HG03460 (cell line): ENCODE measurements around the gene GBP3.
"Not testable (repeated sequence)": the region's sequence is repeated elsewhere in the genome, so short reads cannot be mapped to it uniquely, and the experiment has no call there.

Experiments used
- ATAC-seq: cut with Tn5 transposase; IDR thresholded peaks from one replicate; pipeline ENCODE4 v1.9.1; 2021; ENCODE audit not compliant: unreplicated experiment

GBP3 gene

DNA sequence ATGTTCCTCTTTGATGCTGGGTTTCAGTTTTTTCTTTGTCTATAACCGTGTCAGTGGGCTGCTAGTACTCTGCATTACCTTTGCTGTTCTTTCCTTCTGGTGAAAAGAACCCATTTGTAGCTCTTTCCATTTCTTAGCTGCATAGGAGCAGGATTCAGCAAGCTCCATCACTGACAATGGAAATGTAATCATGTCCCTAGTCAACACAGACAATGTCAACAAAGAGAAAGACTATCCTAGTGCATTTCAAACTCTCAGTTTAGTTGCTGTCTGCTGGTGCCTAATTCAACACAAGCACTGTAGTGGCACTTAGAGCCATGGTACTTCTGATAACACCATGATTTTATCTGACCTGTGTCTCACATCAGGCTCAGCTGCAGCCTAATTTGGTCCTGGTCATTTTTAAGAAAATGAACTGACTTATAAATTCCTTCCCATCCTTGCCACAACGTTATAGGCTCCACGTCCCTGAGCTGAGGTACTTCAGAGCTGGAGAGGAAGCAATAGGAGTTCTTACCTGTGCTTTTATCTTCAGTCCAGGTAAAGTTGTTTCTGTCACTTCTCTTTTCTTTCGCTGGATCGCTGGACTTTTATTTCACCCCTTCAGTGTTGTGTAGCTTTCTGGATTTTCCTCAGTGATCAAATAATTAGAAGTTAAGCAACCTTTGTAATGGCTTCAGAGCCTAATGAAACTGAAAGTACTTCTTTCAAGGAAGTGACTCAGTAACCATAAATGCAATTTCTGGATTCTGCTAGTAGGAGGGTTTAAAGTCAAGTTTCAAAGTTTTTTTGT is at the start of gene GBP3:
TSS of gene GBP3 (minus strand) at position 700 of the 793 bp plus-strand sequence. CDS start 2,145 bp downstream, outside the sequence.
- ATAC-seq: peak; percentile 87

- ATAC-seq: no peak
Observed at GRCh38 chr1:89070509-89070908, 47.8 kb upstream of the GBP3 start.

- ATAC-seq: no peak
Observed at GRCh38 chr1:89069951-89070350, 47.3 kb upstream of the GBP3 start.

- ATAC-seq: no peak
Observed at GRCh38 chr1:89068291-89068690, 45.6 kb upstream of the GBP3 start.

DNA sequence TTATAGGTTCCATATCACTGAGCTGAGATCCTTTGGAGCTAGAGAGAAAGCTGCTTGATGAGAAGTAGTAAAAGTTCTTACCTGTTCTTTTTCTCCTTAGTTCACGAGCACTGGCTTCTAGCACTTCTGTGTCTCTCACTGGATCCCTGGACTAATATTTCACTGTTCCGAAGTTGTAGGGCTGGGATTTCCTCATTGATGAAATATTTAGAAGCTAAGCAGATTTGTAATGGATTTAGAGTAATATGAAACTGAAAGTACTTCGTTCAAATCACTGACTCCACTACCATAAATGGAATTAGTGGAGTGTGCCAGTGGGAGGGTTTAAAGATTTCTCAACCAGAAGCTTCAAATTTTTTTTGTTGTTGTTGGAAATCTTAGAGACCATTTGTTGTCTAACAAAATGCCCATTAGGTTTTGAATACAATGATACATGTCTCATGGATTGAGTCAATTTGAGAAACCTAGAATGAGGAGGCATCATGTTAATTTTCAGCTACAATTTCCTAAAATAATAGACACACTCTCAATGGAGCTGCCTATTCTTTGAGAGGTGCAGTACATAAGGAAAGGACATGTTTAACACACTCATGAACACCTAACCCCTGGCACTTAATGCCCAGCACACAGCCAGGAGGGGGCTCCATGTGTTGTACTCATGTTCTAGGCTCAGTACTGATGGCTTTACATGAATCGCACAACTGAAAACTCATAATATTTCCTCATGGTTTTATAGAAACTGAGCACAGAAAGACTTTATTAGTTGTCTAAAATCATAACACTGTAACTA is 42.6 kb upstream of the GBP3 start, which contains the start of gene GBP1:
TSS of gene GBP1 (minus strand) at position 130 of the 790 bp plus-strand sequence. CDS start 1,974 bp downstream, outside the sequence.
- ATAC-seq: peak; percentile 64

- ATAC-seq: peak; percentile 51
Observed at GRCh38 chr1:89064632-89065031, 42.0 kb upstream of the GBP3 start.

- ATAC-seq: no peak
Observed at GRCh38 chr1:89063094-89063493, 40.4 kb upstream of the GBP3 start.

DNA sequence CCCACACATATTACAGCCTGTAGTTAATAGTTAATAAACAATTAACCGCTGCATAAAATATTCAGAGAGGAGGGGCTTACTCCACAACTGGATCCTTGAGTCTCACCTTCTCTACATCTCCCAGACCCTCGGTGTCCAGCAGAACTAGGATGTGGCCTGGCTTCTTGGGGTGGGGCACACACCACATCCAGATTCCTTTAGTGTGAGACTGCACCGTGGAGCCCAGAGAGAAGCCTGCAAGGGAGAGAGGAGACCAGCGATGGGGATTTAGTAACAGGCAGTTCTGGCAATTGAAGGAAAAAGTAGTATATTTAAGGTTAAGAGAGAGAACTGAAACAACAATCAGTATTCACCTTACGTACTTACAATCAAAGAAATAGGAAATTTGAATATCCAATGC is 37.4 kb upstream of the GBP3 start:
- no peak for ATAC-seq

- no peak for ATAC-seq
Observed at GRCh38 chr1:89051955-89052312, 29.3 kb upstream of the GBP3 start.

DNA sequence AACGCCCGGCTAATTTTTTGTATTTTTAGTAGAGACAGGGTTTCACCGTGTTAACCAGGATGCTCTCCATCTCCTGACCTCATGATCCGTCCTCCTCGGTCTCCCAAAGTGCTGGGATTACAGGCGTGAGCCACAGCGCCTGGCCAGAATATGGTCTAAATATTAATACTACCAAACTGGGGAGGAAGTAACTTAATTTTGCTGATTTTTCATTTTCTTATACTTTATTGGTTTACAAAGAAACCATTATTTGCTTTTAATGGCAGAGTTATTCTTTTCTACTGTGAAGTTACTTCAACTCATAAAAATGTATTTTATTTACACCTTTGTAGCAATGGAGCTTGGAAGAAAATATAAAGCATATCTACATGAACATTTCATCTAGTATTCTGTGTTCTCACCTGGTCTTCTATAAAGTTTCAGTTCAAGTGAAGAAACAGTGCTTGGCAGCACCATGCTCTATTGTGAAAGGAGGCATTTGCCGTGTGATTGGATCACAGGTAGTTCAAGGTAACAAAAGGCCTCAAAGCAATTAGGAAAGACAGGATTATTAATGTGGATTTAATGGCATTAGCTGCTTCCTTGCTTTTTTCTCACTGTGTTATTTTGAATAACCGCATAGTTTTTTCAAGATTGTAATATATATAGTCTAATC is 28.8 kb upstream of the GBP3 start:
- no peak for ATAC-seq

GRCh38 chr1:89050649-89051033 is 28.0 kb upstream of the GBP3 start:
- ATAC-seq: no peak

DNA sequence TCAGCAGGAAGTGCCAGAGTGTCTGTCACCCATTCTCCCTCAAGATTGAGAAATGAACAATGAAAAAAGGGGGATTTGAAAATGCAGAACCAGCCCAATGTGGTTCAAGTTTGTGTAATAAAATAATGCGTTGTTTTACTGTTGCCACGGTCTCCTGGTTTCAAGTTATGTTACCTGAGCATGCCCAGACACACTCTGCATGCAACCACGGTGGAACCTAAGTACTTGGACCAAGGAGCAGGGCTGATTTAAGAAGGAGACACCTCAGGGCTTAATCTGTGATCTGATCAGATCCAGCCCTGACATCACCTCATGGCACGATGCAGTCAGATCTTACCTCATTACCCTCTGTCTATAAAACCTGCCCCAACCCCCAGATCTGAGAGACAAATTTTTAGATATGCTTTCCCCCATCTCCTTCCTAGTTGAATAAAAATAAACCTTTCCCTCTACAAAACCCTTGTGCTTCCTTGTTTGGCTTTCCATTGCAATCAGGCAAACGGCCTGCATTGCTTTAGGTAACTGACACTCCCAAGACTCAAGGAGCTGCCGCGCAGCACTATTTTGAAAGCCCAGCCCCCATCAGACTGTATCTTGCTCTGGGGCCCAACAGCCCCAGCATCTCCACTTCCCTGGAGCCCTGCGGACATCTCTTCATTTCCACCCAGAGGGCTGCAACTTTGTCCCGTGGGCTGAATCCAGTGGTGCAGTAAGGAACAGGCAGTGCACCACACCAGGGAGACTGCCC is 27.4 kb upstream of the GBP3 start:
- not testable (repeated sequence) for ATAC-seq

DNA sequence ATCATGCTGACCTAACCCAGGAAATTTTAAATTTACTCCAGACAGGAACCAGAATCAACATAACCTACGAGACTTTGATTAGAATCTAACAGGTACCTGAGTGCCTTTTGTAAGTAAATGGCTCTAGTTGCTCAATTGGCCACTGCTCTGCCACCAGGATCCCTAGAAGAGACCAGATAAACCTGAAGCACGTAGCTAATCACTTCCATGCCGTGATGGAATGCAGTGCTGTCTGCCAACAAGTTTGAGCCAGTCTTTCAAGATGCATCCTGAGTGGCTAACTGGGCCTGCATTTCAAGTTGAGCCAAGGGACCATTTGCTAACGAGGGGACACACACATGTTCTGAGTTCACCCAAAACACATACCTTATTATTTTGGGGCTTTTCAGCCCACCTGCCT is 26.5 kb upstream of the GBP3 start:
- ATAC-seq: not testable (repeated sequence)

DNA sequence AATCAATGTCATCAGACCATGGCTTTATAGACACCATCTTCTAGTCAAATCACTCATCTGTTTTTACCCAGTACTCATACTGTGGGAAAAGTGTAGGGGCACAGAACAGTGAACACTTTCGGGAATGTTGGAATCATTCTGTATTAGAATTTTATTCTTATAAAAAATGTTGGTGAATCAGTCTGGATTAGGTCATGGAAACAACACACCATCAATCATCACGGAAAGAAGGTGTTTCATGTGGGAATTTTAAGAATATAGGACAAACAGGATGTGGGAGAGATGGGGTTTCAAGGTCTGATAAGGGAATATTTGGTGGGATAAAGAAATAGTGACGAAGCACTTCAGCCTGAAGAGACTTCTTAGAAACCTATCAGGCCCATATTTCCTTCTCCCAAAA is 25.1 kb upstream of the GBP3 start:
- ATAC-seq: no peak

DNA sequence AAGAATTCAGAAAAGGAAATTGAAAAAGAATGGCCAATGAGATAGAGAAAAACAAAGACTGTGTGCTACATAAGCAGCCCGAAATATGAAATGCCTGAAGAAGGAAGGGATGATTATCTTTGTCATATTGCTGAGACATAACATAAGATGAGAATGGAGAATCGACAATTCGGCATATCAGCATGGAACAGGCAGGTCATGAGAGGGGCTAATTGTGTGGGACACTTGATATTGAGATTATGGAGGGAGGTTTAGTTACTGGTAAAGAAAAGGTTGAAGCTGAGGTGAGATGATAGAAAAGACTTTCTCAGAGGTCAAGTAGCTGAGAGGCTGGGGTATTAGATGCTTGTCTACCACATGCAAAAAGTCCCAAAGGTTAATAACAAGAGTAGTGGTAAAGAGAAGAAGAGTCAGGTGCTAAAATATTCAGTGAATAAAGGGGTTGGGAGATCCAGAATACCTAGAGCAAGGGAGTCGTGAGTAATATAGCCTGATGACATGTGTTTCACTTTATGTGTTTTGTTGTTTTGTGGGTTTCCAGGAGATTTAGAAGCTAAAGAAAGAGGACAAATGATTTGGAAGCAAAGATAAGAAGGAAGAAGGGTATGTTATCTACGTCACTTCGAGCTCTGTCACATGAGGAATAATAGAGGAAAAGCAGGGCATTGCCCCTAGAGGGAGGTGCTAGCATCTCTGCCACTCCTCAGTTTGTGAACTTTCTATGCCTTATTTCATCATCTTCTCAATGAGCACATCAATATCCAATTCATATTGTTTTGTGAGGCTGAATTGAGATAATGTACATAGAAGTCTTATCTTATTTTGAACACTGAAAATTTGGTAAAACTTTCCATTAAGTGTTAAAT is 23.9 kb upstream of the GBP3 start:
- not testable (repeated sequence) for ATAC-seq

GRCh38 chr1:89044970-89045721 is 22.5 kb upstream of the GBP3 start:
- no peak for ATAC-seq

DNA sequence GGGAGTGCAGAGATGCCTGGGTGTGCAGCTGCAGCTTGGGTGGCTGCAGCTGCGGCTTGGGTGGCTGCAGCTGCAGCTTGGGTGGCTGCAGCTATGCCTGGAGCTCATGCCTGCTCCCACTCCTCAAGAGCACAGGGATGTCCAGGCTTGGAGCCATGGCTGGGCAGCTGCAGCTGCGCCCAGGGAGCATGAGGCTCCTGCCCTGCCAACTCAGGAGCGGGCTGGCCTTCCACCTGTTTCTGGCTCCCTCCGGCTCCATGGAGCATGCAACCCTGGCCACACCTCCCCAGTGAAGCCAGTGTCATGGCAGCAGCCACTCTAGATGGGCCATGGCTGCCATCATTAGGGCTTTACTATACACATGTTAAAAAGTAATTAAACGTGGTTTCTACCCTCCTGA is 21.3 kb upstream of the GBP3 start:
- ATAC-seq: no peak

DNA sequence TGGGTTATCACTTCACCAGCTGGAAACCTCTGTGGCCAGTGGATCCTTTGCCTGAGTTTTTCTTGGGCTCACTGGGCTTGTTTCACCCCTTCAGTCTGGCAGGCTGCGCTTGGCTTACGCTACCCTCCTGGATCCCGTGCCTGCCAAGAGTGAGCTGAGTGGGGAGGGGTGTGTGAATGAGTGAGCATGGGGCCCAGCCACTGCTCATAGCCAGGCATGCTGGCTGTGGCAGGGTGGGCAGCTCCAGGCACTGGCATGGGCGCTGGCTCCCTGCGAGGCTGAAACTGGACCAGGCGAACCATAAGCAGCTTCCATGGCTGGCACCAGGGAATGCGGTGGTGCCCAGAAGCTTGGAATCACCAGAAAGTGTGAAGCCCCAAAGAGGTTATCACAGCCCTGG is 19.8 kb upstream of the GBP3 start:
- ATAC-seq: no peak

DNA sequence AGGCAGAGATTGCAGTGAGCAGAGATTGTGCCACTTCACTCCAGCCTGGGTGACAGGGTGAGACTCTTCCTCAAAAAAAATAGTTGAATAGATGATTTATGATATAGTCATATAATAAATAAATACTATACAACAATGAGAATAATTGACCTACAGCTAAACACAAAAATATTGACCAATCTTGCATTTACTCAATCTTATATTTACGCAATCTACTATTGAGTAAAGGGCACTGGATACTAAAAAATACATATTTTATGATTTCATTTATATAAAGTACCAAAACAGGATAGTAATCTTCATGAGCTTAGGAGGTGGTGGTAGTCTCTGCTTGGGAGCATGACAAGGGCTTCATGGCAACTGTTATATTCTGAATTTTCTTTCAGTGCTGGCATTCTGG is 19.1 kb upstream of the GBP3 start:
- no peak for ATAC-seq
